AG08396 (cell line): Measurements from ENCODE around the gene RUVBL1.
A peak's percentile ranks its signal among the peaks of the same experiment; 100 is the strongest.

Source experiments
- DNase-seq: peaks from one replicate; pipeline ENCODE4 v3.0.0; 2012; ENCODE audit warnings: low spot score, mixed read lengths

The RUVBL1 gene

GRCh38 chr3:128083396-128083795, 40.2 kb downstream of the RUVBL1 start:
- no peak for DNase-seq

GRCh38 chr3:128082546-128082945, 41.1 kb downstream of the RUVBL1 start:
- DNase-seq: no peak

GRCh38 chr3:128081846-128082245, 41.8 kb downstream of the RUVBL1 start:
- DNase-seq: peak; percentile 70

- DNase-seq: no peak
Measured at GRCh38 chr3:128081226-128081625, 42.4 kb downstream of the RUVBL1 start.

- peak; percentile 82 for DNase-seq
Measured at GRCh38 chr3:128080323-128081080, 43.1 kb downstream of the RUVBL1 start.

GRCh38 chr3:128079823-128080222, 43.8 kb downstream of the RUVBL1 start:
- no peak for DNase-seq

GRCh38 chr3:128078875-128079274, 44.7 kb downstream of the RUVBL1 start:
- DNase-seq: no peak

GRCh38 chr3:128078322-128078721, 45.3 kb downstream of the RUVBL1 start:
- no peak for DNase-seq

- DNase-seq: no peak
Measured at GRCh38 chr3:128077665-128078064, 45.9 kb downstream of the RUVBL1 start.

GRCh38 chr3:128077202-128077624, 46.4 kb downstream of the RUVBL1 start:
- DNase-seq: no peak

GRCh38 chr3:128076483-128077201, 47.0 kb downstream of the RUVBL1 start:
- DNase-seq: no peak

- DNase-seq: peak; percentile 90
Measured at GRCh38 chr3:128075522-128076482, 47.8 kb downstream of the RUVBL1 start.

- no peak for DNase-seq
Measured at GRCh38 chr3:128074851-128075521, 48.6 kb downstream of the RUVBL1 start.

GRCh38 chr3:128073807-128074206, 49.8 kb downstream of the RUVBL1 start:
- DNase-seq: no peak

GRCh38 chr3:128073185-128073725, 50.4 kb downstream of the RUVBL1 start:
- no peak for DNase-seq

- no peak for DNase-seq
Measured at GRCh38 chr3:128072454-128073184, 51.0 kb downstream of the RUVBL1 start.

GRCh38 chr3:128071771-128072453, 51.7 kb downstream of the RUVBL1 start:
- no peak for DNase-seq

GRCh38 chr3:128070898-128071591, 52.6 kb downstream of the RUVBL1 start:
- no peak for DNase-seq

GRCh38 chr3:128069271-128069670, 54.3 kb downstream of the RUVBL1 start:
- DNase-seq: no peak
